T-cell (primary cell): Measurements from ENCODE around the gene DNAH14. TPM values are rescaled to one million over a fixed set of nuclear protein-coding genes. Genes with fewer than 3 reads are reported as not detected.
"Not testable (repeated sequence)": the region's sequence is repeated elsewhere in the genome, so short reads cannot be mapped to it uniquely, and the experiment has no call there.

Experiments used
- ATAC-seq, 4 experiments: fragments of 200-7000 bp in 3 of 4; fragments of 150-1000 bp in 1 of 4; cut with Tn5 transposase; replicated peaks in 1 of 4; 1 replicate in 3 of 4; 2 replicates in 1 of 4; pipeline ENCODE4 v1.10.0; 2021; ENCODE audit warnings: moderate library complexity in 3 of 4, mild to moderate bottlenecking in 2 of 4, moderate number of reproducible peaks in 1 of 4
- CTCF ChIA-PET, 2 donors: fragments of 300-600 bp; sonication (Branson Sonifier 250); formaldehyde crosslinking; loops; one replicate each; lab custom pipeline; 2022; ENCODE audit warnings: antibody characterized with exemption in 2 of 2; lab: Charles Lee
- POLR2A ChIA-PET, 2 donors: fragments of 300-600 bp; sonication (Branson Sonifier 250); formaldehyde crosslinking; loops; one replicate each; lab custom pipeline; 2022; ENCODE audit warnings: antibody characterized with exemption in 2 of 2; lab: Charles Lee
- DNase-seq, 35 experiments: peaks; one replicate each; pipeline versions ENCODE4 v3.0.0 to v3.0.0-alpha.2; 2013 to 2023
- H3K27ac ChIP-seq: one replicate; pipeline ENCODE4 v1.5.1; 2013; ENCODE audit warnings: low read length
- H3K27me3 ChIP-seq, 2 experiments: replicated peaks in 1 of 2; 1 replicate in 1 of 2; 2 replicates in 1 of 2; pipeline versions ENCODE4 v1.6.1 to v1.7.0; 2013; ENCODE audit warnings: low read length in 1 of 2, mixed read lengths in 1 of 2; ENCODE audit not compliant: control insufficient read depth in 2 of 2, insufficient read depth in 2 of 2; ENCODE audit errors: extremely low read depth in 1 of 2
- H3K36me3 ChIP-seq, 2 donors: 1 replicate in 1 of 2; 2 replicates in 1 of 2; pipeline versions ENCODE4 v1.6.1 to v1.7.0; 2013; ENCODE audit warnings: low read length in 1 of 2; ENCODE audit not compliant: control insufficient read depth in 2 of 2, insufficient read depth in 1 of 2; ENCODE audit errors: extremely low read depth in 1 of 2
- H3K4me1 ChIP-seq, 2 experiments: 1 replicate in 1 of 2; 2 replicates in 1 of 2; pipeline versions ENCODE4 v1.6.1 to v1.7.0; 2013; ENCODE audit warnings: low read length in 2 of 2, mixed read lengths in 1 of 2; ENCODE audit not compliant: insufficient read depth in 2 of 2, control insufficient read depth in 1 of 2; ENCODE audit errors: extremely low read depth in 1 of 2
- H3K4me3 ChIP-seq, 2 donors: 1 replicate in 1 of 2; 2 replicates in 1 of 2; pipeline versions ENCODE4 v1.5.1 to v1.7.0; 2013; ENCODE audit warnings: mild to moderate bottlenecking in 2 of 2, low read length in 1 of 2, moderate library complexity in 1 of 2; ENCODE audit not compliant: control insufficient read depth in 1 of 2; ENCODE audit errors: extremely low read depth in 1 of 2
- H3K9me3 ChIP-seq: 2 replicates; pipeline ENCODE4 v1.7.0; 2013
- H3K27ac Mint-ChIP-seq, 2 donors: one replicate each; pipeline ENCODE4 v1.8.0; 2020 to 2021; ENCODE audit warnings: mild to moderate bottlenecking in 2 of 2, mixed read lengths in 2 of 2
- H3K27me3 Mint-ChIP-seq, 2 donors: one replicate each; pipeline ENCODE4 v1.8.0; 2021 to 2022; ENCODE audit warnings: mixed read lengths in 2 of 2
- H3K36me3 Mint-ChIP-seq: one replicate; pipeline ENCODE4 v1.8.0; 2021; ENCODE audit warnings: mixed read lengths
- H3K4me1 Mint-ChIP-seq, 3 donors: one replicate each; pipeline ENCODE4 v1.8.0; 2020 to 2022; ENCODE audit warnings: mixed read lengths in 3 of 3, mild to moderate bottlenecking in 1 of 3
- H3K4me3 Mint-ChIP-seq, 3 donors: one replicate each; pipeline ENCODE4 v1.8.0; 2020 to 2022; ENCODE audit warnings: mild to moderate bottlenecking in 3 of 3, mixed read lengths in 3 of 3, moderate library complexity in 3 of 3
- H3K9me3 Mint-ChIP-seq, 3 donors: one replicate each; pipeline ENCODE4 v1.8.0; 2020 to 2022; ENCODE audit warnings: mixed read lengths in 3 of 3
- WGBS: methylation state at CpG from one replicate; pipeline ENCODE4 v1.1.5; 2013; ENCODE audit warnings: missing lambda C conversion rate; ENCODE audit not compliant: insufficient coverage; 5-methylcytosine and 5-hydroxymethylcytosine counted together
- total RNA-seq, 35 experiments: library from RNA in 6 of 35; stranded (reverse) in 6 of 35; fragments of 120-200 nt in 1 of 35; gene quantifications; one replicate each; pipeline versions ENCODE4 v1.2.1 to v1.2.4 and lab custom pipeline; 2013 to 2026

Gene DNAH14
- total RNA-seq, 5 donors from 2014 or later (not counting 1 experiment from before 2014, with no cell fraction given): 0.06 to 1.4 (median 0.39) TPM; not detected in 1

- Mint-ChIP-seq H3K4me1 (no peaks in the 10 kb centered on the region), H3K27me3 (peaks cover 0 to 6% of the 10 kb centered on the region in 2 donors), H3K36me3 (no peaks in the 10 kb centered on the region), H3K9me3 (no peaks in the 10 kb centered on the region), H3K27ac (no peak overlapping the region), H3K4me3 (no peak overlapping the region)
- Histone ChIP-seq H3K27ac (no peak overlapping the region), H3K4me1 (no peaks in the 10 kb centered on the region), H3K9me3 (no peaks in the 10 kb centered on the region), H3K36me3 (no peaks in the 10 kb centered on the region), H3K4me3 (no peak overlapping the region), H3K27me3 (no peaks in the 10 kb centered on the region)
- DNase-seq (no peak), ATAC-seq (no peak)
- CTCF ChIA-PET: no interaction called here
- POLR2A ChIA-PET: no interaction called here
Measured at GRCh38 chr1:224959656-224960055, 30.2 kb downstream of the DNAH14 start.

- WGBS: 42% methylated on average over 4 of the region's 5 CpGs
- no peaks in the 10 kb centered on the region for H3K36me3 Mint-ChIP-seq
- DNase-seq (no peak), ATAC-seq (no peak)
- POLR2A ChIA-PET: interaction anchor here in 1 of 2 donors (0.7 kb wide), 1 partner anchor 593 kb away, joined by 3 read pairs; no protein-coding TSS in a partner anchor
- H3K4me1 ChIP-seq: no peaks in the 10 kb centered on the region
- H3K27ac ChIP-seq: no peak overlapping the region
- H3K4me3 Mint-ChIP-seq: no peak overlapping the region
- no peak overlapping the region for H3K27ac Mint-ChIP-seq
- H3K27me3 ChIP-seq: peaks cover 0 to 5% of the 10 kb centered on the region in 2 experiments
- H3K4me1 Mint-ChIP-seq: peaks cover 0 to 3% (median 0%) of the 10 kb centered on the region in 3 donors
- H3K9me3 Mint-ChIP-seq: peaks cover 0 to 1% (median 0%) of the 10 kb centered on the region in 3 donors
- no peaks in the 10 kb centered on the region for H3K9me3 ChIP-seq
- CTCF ChIA-PET: no interaction called here
- peaks cover 0 to 6% of the 10 kb centered on the region in 2 donors for H3K27me3 Mint-ChIP-seq
- H3K36me3 ChIP-seq: no peaks in the 10 kb centered on the region
- H3K4me3 ChIP-seq: no peak overlapping the region
Measured at GRCh38 chr1:224980181-224980580, 50.7 kb downstream of the DNAH14 start.

DNA sequence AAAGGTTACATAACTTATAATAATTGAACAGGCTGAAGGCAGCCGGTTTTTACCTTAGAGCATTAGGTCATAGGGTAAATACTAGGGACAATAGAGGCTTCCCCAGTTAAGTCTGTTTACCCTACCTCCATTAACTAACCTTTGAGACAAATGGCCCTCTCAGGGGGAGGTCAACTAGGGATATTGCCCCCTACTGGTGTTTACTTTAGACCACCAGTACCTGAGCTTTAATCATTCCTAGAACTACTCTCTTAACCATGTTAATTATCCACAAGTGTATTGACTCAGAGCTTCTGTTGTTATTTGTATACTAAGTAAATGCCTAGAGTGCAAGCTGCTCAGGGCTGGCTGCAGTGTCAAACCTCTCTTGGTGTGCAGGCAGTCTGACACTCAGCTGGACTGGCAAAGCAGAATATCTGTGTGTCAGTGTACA lies 52.5 kb downstream of the DNAH14 start:
- H3K4me3 Mint-ChIP-seq: not testable (repeated sequence)

GRCh38 chr1:224988042-224988441 lies 58.6 kb downstream of the DNAH14 start:
- ATAC-seq (no peak), DNase-seq (no peak)
- Histone ChIP-seq H3K4me1 (no peaks in the 10 kb centered on the region), H3K9me3 (no peaks in the 10 kb centered on the region), H3K27ac (no peak overlapping the region), H3K4me3 (no peak overlapping the region), H3K36me3 (no peaks in the 10 kb centered on the region), H3K27me3 (peaks cover 0 to 2% of the 10 kb centered on the region in 2 experiments)
- WGBS: 93% methylated on average over 2 of the region's 6 CpGs
- H3K27me3 Mint-ChIP-seq: no peaks in the 10 kb centered on the region
- CTCF ChIA-PET: no interaction called here
- no peak overlapping the region for H3K4me3 Mint-ChIP-seq
- POLR2A ChIA-PET: no interaction called here
- no peaks in the 10 kb centered on the region for H3K36me3 Mint-ChIP-seq
- H3K27ac Mint-ChIP-seq: no peak overlapping the region
- no peaks in the 10 kb centered on the region for H3K4me1 Mint-ChIP-seq
- H3K9me3 Mint-ChIP-seq: peaks cover 0 to 9% (median 0%) of the 10 kb centered on the region in 3 donors

More for the DNA sequence above, 52.5 kb downstream of the DNAH14 start:
- H3K27ac Mint-ChIP-seq, H3K27me3 Mint-ChIP-seq, H3K27me3 ChIP-seq, H3K9me3 Mint-ChIP-seq, H3K27ac ChIP-seq, ATAC-seq, H3K9me3 ChIP-seq, H3K4me3 ChIP-seq, H3K36me3 ChIP-seq, CTCF ChIA-PET, H3K4me1 Mint-ChIP-seq, DNase-seq, H3K36me3 Mint-ChIP-seq, H3K4me1 ChIP-seq: not testable (repeated sequence)
- POLR2A ChIA-PET: interaction anchor here in 1 of 2 donors (0.6 kb wide), 1 partner anchor 218 kb away, joined by 4 read pairs; no protein-coding TSS in a partner anchor
- no CpG with 5 or more reads among the region's 1 CpG for WGBS

DNA sequence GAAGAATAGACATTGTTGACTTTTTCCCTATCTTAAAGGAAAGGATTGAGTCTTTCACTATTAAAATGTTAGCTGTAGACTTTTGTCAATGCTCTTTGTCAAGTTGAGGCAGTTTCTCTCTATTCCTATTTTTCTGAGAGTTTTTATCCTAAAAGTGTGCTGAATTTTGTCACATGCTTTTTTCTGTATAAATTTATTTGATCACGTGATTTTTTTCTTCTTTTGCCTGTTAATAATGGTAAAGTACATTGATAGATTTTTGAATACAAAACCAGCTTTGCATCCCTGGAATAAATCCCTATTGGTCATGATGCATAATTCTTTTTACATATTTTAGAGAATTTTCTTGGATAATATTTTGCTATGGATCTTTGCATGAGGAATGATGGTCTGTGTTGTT lies 60.1 kb downstream of the DNAH14 start:
- H3K9me3 Mint-ChIP-seq: peaks cover 3 to 9% (median 4%) of the 10 kb centered on the region in 3 donors
- DNase-seq (no peak), ATAC-seq (no peak)
- no peak overlapping the region for H3K27ac ChIP-seq
- no peaks in the 10 kb centered on the region for H3K27me3 Mint-ChIP-seq
- ChIA-PET CTCF (no interaction called here), POLR2A (no interaction called here)
- H3K27me3 ChIP-seq: peaks cover 0 to 2% of the 10 kb centered on the region in 2 experiments
- H3K27ac Mint-ChIP-seq: no peak overlapping the region
- no peaks in the 10 kb centered on the region for H3K36me3 ChIP-seq
- no peaks in the 10 kb centered on the region for H3K9me3 ChIP-seq
- no peaks in the 10 kb centered on the region for H3K4me1 Mint-ChIP-seq
- no CpG with 5 or more reads among the region's 1 CpG for WGBS
- no peaks in the 10 kb centered on the region for H3K36me3 Mint-ChIP-seq
- H3K4me3 Mint-ChIP-seq: no peak overlapping the region
- H3K4me3 ChIP-seq: no peak overlapping the region
- H3K4me1 ChIP-seq: no peaks in the 10 kb centered on the region

DNA sequence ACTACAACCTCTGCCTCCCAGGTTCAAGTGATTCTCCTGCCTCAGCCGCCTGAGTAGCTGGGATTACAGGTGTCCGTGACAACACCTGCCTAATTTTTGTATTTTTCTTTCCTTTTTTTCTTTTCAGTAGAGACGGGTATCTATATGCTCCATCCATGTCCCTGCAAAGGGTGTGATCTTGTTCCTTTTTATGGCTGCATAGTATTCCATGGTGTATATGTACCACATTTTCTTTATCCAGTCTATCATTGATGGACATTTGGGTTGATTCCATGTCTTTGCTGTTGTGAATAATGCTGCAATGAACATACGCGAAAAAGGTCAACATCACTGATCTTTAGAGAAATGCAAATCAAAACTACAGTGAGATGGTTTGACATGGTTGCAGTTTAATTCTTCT lies 62.1 kb downstream of the DNAH14 start:
- peaks cover 9 to 15% (median 13%) of the 10 kb centered on the region in 3 donors for H3K9me3 Mint-ChIP-seq
- DNase-seq, H3K4me3 Mint-ChIP-seq, H3K27me3 ChIP-seq, POLR2A ChIA-PET, H3K27ac Mint-ChIP-seq, H3K4me1 ChIP-seq, H3K27me3 Mint-ChIP-seq, H3K9me3 ChIP-seq, H3K4me3 ChIP-seq, H3K36me3 Mint-ChIP-seq, H3K36me3 ChIP-seq, ATAC-seq, H3K27ac ChIP-seq, H3K4me1 Mint-ChIP-seq: not testable (repeated sequence)
- CTCF ChIA-PET: interaction anchor here in 1 of 2 donors (0.7 kb wide), 1 partner anchor 777 kb away, joined by 3 read pairs; no protein-coding TSS in a partner anchor
- no CpG with 5 or more reads among the region's 5 CpGs for WGBS
